ENCODE measurements around the gene MARF1.
"Not testable (repeated sequence)": the region's sequence is repeated elsewhere in the genome, so short reads cannot be mapped to it uniquely, and the experiment has no call there.

The MARF1 gene, protein sequence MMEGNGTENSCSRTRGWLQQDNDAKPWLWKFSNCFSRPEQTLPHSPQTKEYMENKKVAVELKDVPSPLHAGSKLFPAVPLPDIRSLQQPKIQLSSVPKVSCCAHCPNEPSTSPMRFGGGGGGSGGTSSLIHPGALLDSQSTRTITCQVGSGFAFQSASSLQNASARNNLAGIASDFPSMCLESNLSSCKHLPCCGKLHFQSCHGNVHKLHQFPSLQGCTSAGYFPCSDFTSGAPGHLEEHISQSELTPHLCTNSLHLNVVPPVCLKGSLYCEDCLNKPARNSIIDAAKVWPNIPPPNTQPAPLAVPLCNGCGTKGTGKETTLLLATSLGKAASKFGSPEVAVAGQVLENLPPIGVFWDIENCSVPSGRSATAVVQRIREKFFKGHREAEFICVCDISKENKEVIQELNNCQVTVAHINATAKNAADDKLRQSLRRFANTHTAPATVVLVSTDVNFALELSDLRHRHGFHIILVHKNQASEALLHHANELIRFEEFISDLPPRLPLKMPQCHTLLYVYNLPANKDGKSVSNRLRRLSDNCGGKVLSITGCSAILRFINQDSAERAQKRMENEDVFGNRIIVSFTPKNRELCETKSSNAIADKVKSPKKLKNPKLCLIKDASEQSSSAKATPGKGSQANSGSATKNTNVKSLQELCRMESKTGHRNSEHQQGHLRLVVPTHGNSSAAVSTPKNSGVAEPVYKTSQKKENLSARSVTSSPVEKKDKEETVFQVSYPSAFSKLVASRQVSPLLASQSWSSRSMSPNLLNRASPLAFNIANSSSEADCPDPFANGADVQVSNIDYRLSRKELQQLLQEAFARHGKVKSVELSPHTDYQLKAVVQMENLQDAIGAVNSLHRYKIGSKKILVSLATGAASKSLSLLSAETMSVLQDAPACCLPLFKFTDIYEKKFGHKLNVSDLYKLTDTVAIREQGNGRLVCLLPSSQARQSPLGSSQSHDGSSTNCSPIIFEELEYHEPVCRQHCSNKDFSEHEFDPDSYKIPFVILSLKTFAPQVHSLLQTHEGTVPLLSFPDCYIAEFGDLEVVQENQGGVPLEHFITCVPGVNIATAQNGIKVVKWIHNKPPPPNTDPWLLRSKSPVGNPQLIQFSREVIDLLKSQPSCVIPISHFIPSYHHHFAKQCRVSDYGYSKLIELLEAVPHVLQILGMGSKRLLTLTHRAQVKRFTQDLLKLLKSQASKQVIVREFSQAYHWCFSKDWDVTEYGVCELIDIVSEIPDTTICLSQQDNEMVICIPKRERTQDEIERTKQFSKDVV (N-terminal part only)

DNA sequence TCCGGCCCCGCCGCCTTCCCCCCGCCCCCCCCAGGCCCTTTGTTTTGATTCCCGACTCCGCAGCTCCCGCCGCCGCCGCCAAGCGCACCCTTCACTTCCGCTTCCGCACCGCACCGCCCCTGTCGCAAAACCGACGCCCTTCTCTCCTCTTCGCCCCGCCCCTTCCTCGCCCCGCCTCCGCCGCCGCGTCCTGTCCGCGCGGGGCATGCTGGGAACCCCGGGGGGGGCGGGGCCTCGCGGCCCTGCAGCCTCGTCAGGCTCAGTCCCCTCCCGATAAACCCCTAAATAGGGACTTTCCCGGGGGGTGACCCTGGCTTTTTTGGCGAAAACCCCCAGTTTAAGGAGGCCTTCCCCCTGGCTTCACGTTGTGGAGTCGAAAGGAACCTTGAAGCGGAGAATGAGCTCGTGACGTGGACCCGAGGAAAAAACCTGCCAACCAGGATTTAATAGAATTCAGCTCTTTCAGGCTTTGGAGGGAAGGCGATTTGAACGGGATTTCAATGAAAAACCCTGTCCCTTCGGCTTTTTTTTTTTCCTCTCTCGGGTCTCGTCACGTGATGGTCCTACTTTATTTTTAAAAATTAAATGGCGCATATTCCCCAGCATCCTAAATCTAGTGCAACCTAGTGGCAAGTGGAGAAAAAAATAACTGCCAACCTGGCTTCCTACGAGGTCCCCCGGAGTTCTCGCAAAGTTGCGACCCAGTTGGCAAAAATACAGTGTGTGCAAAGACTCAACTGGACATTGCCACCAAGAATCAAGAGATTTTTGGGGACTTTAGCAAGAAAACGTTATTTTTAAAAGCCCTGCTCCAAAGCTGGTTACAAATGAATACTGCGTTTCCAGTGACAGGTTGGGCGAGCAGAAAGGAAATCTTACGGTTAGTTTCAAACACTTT is at the start of gene MARF1:
Gene MARF1 (minus strand): TSS at position 107 of the 898 bp plus-strand sequence. CDS start 3,921 bp downstream, outside the sequence.
- DNase-seq, result peak; percentile 99

DNA sequence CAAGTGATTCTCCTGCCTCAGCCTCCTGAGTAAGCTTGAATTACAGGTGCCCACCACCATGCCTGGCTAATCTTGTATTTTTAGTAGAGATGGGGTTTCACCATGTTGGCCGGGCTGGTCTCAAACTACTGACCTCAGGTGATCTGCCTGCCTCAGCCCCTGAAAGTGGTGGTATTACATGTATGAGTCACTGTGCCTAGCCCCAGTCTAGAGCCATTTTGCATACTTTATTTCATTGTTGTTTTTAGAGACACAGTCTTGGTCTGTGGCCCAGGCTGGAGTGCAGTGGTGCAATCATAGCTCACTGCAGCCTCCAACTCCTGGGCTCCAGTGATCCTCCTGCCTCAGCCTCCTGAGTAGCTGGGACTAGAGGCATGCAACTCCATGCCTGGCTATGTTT is 49.6 kb upstream of the MARF1 start:
- not testable (repeated sequence) for DNase-seq

DNA sequence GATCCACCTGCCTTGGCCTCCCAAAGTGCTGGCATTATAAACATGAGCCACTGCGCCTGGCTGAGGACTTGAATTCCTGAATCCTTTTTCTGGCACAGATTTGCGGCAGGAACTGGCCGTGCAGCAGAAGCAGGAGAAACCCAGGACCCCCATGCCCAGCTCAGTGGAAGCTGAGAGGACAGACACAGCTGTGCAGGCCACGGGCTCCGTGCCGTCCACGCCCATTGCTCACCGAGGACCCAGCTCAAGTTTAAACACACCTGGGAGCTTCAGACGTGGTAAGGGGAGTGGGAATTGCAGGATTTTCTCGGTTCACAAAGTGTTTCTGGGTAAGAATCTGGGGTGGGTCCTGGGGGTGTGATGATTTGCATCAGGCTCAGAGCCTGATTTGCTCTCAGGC is 48.1 kb upstream of the MARF1 start:
- DNase-seq, result no peak

DNA sequence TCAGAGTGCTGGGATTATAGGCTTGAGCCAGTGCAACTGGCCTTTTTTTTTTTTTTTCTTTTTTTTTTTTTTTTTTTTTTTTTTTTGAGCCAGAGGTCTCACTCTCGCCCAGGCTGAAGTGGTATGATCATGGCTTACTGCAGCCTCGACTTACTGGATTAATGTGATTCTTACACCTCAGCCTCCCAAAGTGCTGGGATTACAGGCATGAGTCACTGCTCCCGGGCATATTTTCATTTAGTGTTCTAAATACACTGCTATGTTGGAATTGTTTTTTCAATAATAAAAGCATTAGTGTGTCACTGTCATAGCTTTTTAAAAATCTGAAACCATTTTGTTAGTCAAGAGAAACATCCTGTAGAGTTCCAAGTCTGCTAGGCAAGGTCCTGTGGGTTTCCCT is 47.3 kb upstream of the MARF1 start:
- DNase-seq, result no peak

DNA sequence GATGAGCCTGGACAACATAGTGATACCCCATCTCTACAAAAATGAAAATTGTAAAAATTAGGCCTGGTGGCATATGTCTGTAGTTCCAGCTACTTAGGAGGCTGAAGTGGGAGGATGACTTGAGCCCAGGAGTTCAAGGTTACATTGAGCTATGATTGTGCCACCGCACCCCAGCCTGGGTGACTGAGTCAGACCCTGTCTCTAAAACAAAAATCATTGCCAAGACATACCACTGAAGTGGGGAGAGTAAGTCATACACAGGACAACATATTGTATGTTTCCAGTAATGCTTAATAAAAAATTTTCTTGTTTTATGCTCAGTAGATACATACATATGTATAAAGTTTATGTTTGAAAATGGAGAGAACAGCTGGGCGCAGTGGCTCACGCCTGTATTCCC is 46.3 kb upstream of the MARF1 start:
- DNase-seq, result no peak

DNA sequence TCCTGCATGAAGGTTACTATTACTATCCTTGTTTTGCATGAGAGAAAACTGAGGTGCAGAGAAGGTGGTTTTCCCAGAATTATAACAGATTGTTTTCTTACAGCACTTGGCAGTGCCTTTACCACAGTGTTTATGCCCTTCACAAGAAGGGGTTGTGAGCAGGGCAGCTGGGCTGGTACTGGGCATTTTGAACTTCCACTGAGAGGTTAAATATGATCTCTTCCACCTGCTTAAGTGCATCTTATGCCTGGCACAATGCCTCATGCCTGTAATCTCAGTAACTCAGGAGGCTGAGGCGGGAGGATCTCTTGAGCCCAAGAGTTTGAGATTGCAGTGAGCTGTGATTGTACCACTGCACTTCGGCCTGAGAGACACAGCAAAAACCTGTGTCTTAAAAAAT is 43.3 kb upstream of the MARF1 start:
- no peak for DNase-seq

DNA sequence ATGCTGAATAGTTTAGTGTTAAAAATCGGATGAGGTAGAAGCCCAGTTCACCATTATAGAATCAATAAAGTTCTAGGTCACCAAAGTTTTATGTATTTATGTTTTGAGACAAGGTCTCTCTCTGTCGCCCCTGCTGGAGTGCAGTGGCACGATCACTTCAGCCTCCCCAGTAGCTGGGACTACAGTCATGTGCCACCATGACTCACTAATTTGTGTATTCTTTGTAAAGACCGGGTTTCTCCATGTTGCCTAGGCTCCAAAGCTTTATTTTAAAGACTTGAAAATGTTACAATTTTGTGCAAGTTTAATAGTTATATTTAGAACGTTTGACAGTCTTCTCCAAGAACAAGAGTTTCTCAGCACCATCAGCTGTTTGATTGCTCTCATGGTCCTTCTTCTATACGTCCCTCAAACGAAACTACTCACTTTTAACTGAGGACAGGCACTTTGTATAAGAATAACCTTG is 39.2 kb upstream of the MARF1 start:
- DNase-seq, result peak; percentile 47

DNA sequence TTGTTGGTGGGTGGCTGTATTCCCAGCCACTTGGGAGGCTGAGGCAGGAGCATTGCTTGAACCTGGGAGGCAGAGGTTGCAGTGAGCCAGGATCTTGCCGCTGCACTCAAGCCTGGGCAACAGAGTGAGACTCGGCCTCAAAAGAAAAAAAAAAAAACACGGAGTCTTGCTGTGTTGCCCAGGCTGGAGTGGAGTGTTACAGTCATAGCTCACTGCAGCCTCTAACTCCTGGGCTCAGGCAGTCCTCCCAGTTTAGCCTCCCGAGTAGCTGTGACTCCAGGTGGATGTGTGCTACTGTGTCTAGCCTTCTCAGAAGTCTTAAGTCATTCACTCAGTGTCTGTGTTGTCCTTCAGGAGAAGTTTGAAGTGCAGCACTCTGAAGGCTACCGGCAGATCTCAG is 34.5 kb upstream of the MARF1 start:
- no peak for DNase-seq

DNA sequence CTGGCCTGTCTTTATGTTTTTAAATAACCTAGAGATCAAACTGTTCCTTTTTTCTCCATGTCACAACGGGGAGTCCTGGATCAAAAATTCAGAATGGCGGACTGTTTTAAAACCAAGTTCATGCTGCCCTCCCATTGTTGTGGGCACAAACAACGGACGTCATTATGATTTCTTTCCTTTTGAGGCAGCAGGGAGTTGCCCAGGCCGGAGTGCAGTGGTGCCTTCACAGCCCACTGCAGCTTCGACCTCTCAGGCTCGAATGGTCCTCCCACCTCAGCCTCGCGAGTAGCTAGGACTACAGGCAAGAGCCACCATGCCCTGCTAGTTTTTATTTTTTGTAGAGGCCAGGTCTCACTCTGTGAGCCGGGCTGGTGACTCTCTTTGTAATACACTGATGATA is 33.6 kb upstream of the MARF1 start:
- no peak for DNase-seq

DNA sequence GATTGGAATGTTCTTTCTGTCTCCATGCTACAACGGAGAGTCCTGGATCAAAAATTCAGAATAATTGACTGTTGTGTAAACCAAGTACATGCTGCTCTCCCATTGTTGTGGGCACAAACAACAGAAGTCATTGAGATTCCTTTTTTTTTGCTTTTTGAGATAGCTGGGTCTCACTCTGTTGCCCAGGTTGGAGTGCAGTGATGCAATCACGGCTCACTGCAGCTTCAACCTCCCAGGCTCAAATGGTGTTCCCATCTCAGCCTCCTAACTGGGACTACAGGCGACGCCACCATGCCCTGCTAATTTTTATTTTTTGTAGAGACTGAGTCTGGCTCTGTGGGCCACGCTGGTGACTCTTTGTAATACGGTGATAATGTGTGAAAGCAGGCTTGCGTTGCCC is 31.6 kb upstream of the MARF1 start:
- DNase-seq, result no peak

DNA sequence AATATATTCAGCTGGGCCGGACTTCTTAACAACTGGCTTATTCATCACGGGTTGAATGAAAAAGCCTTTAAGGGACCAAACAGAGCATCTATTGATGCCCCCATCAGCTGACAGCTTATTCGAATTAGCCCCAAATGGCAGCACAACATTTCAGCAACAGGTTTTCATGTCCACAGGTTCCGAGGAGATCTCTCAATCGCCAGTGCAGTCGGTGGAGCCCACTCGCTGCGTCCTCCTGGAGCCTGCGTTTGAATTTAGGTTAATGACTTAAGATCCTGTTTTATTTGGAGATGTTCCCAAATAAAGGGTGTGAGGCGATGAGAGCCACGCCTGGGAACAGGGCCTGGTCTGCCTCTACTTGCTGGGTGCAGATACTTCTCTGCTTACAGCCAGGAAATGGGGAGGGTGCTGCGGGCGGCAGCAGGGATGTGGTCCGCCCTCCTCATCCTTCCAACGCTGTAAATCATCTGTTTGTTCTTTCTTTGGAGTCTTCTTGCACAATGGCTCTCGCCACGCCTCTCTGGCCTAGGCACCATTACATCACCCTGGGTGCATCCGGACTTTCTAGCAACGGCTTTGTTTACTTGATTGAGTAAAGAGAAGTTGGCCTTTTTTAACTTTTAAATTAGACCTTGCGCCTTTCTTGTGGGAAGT is 29.7 kb upstream of the MARF1 start:
- DNase-seq, result peak; percentile 47

DNA sequence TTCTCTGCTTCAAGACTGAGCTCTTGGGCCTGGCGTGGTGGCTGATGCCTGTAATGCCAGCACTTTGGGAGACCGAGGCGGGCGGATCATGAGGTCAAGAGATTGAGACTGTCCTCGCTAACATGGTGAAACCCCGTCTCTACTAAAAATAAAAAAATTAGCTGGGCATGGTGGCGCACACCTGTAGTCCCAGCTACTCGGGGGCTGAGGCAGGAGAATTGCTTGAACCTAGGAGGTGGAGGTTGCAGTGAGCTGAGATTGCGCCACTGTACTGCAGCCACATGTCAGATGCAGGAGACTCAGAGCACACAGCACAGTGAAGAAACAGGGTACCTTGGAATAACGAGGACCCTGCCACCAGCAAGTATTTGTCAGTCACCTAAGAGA is 29.2 kb upstream of the MARF1 start:
- DNase-seq, result not testable (repeated sequence)

DNA sequence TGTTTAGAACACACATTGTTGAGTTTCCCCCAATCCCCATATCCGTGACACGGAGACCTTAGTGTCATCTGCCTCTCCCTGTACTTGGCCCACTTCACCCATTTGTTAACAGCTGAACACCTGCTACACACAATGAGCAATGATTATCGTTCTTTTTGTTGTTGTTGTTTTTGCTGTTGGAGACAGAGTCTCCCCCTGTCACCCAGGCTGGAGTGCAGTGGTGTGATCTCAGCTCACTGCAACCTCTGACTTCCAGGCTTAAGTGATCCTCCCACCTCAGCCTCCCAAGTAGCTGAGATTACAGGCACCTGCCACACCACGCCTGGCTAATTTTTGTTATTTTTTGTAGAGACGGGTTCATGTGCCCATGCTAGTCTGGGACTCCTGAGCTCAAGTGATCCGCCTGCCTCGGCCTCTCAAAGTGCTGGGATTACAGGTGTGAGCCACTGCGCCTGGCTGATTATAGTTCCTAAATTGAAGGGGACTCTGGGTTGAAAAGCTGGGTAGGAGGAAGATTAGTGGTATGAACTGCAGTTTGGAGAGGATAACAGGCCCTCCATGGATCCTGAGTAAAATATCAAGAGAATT is 28.7 kb upstream of the MARF1 start:
- no peak for DNase-seq

DNA sequence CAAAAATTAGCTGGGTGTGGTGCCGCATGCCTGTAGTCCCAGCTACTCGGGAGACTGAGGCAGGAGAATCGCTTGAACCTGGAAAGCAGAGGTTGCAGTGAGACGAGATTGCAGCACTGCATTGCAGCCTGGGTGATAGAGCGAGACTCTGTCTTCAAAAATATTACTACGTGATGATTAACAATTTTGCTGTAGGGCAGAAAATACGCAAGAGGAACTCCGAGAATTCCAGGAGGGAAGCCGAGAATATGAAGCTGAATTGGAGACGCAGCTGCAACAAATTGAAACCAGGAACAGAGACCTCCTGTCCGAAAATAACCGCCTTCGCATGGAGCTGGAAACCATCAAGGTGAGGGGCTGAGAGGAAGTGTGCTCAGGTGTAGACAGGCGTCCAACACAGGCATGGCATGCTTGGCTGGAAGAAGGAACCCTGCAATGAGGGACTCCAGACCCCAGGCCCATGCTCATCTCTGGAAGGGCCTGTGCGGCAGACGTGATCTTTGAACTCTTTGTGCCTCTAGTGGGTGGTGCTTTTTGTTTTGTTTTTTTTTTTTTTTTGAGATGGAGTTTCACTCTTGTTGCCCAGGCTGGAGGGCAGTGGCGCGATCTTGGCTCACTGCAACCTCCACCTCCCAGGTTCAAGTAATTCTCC is 24.3 kb upstream of the MARF1 start:
- DNase-seq, result no peak

DNA sequence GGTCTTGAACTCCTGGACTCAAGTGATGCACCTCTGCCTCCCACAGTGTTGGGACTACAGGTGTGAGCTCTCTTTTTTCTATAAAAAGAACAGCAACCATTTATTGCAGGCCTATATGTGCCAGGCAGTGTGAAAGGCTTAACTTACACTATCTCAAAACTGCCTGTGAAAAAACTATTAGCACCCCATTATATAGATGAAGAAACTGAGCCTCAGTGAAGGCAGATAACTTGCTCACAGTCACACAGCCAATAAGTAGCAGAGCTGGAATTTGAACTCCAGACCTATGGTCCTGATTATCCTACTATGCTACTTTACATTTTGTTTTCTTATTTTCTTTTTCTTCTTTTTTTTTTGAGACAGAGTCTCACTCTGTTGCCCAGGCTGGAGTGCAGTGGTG is 22.2 kb upstream of the MARF1 start:
- no peak for DNase-seq

DNA sequence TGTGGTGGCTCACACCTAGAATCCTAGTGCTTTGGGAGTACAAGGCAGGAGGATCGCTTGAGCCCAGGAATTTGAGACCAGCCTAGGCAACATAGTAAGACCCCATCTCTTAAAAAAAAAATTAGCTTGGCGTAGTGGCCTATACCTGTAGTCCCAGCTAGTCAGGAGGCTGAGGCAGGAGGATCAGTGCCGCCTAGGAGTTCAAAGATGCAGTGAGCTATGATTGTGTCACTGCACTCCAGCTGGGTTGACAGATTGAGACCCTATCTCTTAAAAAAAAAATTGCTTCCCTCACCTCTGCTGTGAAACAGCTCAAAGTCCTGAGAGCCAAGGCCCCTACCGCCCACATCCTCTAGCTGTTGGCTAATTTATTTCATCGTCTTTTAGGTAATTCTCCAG is 17.2 kb upstream of the MARF1 start:
- DNase-seq, result no peak

DNA sequence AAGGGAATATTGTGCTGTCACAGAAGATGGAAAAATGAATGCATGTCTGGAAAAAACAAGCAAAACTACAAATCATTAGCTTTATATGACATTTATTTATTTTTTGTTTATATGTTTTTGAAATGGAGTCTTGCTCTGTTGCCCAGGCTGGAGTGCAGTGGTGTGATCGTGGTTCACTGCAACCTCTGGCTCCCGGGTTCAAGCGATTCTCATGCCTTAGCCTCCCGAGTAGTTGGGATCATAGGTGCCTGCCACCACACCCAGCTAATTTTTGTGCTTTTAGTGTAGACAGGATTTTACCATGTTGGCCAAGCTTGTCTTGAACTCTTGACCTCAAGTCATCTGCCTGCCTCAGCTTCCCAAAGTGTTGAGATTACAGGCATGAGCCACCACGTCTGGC is 15.6 kb upstream of the MARF1 start:
- DNase-seq, result no peak

DNA sequence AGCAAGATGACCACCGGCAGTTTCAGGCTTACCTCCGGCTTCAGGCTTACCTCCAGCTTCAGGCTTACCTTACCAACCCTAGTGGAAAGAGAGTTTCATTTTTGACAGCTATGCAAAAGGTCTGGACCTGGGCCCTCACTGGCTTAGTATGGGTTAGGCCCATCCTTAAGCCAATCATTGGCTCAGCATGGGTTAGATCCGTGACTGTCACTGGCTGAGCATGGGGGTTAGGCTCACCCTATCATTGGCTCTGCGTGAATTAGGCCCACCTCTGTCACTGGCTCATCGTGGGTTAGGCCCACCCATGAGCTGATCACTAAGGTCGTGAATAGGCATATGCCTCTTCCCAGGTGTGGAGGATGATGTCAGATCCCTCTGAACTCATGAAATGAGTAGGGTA is 15.2 kb upstream of the MARF1 start:
- no peak for DNase-seq

DNA sequence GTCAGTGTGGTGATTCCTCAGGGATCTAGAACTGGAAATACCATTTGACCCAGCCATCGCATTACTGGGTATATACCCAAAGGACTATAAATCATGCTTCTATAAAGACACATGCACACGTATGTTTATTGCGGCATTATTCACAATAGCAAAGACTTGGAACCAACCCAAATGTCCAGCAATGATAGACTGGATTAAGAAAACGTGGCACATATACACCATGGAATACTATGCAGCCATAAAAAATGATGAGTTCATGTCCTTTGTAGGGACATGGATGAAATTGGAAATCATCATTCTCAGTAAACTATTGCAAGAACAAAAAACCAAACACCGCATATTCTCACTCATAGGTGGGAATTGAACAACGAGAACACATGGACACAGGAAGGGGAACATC is 12.6 kb upstream of the MARF1 start:
- not testable (repeated sequence) for DNase-seq

DNA sequence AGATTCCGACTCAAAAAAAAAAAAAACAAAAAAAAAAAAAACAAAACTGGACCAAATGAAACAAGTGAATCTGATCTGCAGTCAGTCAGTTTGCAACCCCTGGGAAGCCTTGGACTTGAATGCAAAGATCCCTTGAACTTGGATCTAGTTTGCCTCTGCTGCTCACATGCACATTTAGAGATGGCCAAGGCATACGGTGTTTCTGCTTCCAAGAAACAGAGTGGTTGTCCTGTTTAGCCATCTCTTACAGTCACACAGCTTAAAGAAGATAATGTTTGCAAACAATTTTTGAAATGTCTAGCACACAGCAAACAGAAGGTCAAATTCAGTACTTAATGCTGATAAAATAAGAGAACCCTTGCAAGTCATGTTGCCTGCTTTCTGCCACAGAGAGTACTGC is 11.6 kb upstream of the MARF1 start:
- DNase-seq, result no peak

DNA sequence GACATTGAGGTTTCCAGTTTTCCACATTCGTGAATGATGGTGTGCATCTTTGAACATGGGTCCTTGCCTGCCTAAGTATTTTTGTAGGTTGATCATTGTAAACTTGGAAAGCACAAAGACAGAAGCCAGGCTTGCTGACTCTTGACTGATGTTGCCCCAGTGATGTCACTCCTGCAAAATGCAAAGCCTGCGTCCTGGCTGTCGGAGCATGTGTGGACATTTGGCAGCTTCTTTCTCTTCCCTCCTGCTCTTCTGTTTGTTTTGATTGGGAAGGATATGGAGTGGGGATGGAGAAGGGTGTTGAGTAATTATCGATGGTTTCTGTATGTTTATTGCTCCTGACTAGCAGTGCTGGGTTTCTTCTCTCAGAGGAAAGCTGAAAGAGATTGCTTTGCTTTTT is 10.3 kb upstream of the MARF1 start:
- no peak for DNase-seq

All from stimulated activated naive CD4-positive, alpha-beta T cell treated with Interleukin-2 at 50 U/mL for 16 hours (primary cell).